T follicular helper cell (primary cell): Measurements from ENCODE around the gene LPP.

Experiments used
- DNase-seq: peaks from one replicate; pipeline ENCODE4 v3.0.0-alpha.2; 2020; ENCODE audit warnings: low read depth

LPP gene

DNA sequence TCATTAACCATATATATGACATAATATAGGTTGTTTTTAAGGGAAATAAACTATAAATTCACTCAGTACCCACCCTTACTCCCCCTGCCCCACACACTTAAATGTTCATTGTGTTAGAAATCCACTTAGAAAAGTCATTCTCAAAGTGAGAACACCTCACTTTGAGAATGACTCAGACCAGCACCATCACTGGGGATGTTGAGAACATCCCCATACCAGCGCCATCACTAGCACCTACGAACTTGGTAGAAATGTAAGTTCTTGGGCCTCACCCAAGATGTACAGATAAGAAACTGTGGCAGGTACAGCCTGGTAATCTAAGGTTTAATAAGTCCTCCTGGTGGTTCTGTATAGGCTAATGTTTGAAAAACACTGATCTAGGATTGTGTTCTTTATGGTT, 362.6 kb downstream of the LPP start:
- DNase-seq: no peak

- no peak for DNase-seq
These were observed 364.5 kb downstream of the LPP start for GRCh38 chr3:188518416-188518815.

DNA sequence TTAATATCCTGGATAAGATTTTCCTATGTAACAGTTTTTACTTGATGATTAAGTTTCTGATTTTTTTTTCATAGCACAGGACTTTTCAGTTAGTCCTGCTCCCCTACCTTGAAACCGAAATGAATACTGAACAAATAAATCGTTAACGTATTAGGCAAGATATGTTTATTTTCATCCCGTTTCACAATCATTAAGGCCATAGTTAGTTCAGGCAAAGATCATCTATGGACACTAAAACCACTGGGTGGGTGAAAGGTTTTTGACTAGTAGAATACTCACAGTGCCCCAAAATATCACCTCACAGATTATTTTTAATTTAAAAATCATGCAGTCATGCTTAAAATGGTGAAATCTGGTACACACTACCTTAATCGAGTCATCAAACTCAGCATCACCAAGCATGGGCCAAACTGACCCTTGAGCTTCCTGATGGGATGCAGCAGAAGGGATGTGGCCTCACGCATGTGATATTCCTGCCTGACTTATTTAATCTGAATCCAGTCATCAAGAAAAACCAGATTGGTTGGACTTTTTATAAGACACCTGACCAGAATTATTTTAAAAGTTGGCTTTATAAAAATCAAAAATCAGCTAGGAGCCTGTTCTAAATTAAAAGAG, 365.0 kb downstream of the LPP start:
- DNase-seq: no peak

DNA sequence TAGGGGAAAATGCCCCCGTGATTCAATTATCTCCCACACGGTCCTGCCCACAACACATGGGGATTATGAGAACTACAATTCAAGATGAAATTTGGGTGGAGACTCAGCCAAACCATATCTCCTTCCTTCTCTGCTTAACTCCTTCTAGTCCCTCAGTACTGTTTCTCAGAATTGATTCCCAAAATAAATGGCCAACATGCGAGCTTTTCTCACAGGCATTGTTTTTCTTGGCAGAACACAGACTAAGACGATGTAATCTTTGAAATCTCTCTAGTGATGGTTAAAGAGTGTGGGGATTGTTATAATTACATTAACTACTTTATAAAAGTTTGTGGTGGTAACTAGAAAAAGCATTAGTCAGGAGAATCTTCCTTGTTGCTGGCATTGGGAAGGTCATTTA, 366.5 kb downstream of the LPP start:
- DNase-seq: no peak

GRCh38 chr3:188522115-188522514, 368.2 kb downstream of the LPP start:
- DNase-seq: no peak

DNA sequence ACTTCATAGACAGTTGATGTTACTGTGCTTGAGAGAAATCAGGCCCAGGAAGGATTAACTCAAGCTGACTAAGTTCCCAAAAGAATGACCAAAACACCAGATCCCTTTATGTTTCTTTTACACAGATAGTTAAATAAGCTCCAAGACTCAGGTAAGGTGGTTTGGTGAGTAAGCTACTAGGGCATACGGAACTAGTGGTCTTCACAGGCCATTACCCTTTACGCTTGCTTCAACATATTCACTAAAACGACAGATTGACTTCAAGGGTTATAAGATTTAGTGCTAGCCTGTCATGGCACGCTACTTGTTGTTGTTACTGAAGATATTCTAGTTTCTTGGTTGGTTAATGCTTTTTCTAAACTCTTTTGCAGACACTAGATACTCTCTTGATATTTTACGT, 369.3 kb downstream of the LPP start:
- no peak for DNase-seq

DNA sequence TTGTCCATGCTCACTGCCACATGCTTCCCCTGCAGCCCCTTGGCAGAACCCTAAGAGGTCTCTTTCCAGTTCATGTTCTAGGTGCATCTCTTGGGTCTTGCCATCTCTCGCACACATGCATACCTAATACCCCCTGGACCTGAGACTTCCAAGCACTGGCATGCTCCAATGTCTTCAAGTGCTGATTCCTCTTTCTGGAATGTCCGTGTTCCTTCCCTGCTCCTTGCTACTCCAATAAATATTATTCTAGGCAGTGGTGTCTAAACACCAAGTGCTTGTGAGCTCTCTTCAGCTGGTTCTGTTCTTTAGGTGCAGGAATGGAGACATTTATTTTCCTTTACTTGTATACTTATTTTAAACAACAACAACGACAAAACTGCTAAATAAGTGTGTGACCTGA, 370.1 kb downstream of the LPP start:
- no peak for DNase-seq

DNA sequence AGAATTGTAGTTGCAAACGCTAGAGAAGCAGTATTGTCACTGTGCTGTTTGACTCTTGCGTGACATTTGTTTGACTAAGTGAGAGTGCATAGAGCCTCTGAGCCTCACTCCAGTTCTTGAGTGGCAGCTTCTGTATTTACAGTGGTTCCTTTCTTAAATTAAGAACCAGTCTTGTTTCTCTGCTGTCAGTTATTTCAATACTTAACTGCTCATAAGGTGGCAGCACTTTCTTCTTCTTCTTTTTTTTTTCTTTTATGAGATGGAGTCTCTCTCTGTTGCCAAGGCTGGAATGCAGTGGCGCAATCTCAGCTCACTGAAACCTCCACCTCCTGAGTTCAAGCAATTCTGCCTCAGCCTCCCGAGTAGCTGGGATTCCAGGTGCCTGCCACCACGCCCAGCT, 372.1 kb downstream of the LPP start:
- no peak for DNase-seq

- DNase-seq: no peak
These were observed 373.4 kb downstream of the LPP start for GRCh38 chr3:188527389-188527788.

- DNase-seq: no peak
These were observed 374.4 kb downstream of the LPP start for GRCh38 chr3:188528396-188528795.

DNA sequence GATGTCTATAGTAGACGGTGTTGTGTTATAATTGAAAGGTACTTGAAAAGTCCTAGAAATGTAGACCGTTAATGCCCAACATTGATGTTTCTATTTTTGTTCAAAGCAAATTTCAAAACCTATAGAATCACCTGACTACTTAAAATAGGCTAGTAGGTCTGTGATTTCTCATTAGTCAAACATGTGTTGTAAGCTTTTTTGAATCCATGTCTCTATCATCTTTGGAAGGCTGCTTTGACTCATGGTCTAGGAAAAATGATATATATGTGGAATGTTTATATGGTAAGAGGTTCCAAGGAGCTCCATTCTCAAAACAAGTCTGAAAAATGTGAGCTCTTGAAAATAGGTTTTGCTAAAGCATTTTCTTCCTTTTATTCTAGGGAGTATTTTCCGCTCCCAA, 375.3 kb downstream of the LPP start:
- DNase-seq: no peak

GRCh38 chr3:188530226-188530625, 376.3 kb downstream of the LPP start:
- no peak for DNase-seq

- DNase-seq: no peak
These were observed 377.3 kb downstream of the LPP start for GRCh38 chr3:188531210-188531609.

- no peak for DNase-seq
These were observed 379.2 kb downstream of the LPP start for GRCh38 chr3:188533172-188533571.

GRCh38 chr3:188533612-188534357, 379.8 kb downstream of the LPP start:
- DNase-seq: no peak

- no peak for DNase-seq
These were observed 380.7 kb downstream of the LPP start for GRCh38 chr3:188534633-188535032.

DNA sequence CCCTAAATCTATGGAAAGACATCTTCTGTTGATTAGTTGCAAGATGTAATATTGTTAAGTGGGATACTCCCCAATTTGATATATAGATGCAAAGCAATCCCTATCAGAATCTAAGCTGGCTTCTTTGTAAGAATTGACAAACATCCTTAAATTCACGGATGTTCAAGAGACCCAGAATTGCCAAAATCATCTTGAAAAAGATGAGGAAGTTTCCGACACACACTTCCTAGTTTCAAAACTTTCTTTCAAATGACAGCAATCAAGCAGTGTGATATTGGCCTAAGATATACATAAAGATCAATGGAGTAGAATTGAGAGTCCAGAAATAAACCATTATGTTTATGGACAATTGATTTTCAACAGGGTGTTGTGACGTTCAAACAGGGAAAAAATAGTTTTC, 383.6 kb downstream of the LPP start:
- no peak for DNase-seq

DNA sequence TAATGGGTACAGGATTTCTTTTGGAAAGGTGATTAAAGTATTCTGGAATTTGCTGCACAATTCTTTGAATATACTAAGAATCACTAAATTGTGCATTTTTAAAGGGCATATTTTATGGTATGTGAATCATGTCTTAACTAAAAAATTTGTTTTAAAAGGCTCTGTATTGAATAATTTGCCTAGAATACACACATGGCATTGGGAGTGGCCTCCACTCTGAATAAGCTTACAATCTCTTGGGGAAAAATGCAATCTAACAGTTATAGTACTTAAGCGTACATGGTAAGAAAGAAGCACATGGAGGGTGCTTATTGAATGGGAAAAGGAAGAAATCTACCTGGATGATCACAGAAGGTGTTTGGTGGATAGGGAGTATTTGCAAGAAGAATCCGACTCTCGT, 385.1 kb downstream of the LPP start:
- DNase-seq: no peak

DNA sequence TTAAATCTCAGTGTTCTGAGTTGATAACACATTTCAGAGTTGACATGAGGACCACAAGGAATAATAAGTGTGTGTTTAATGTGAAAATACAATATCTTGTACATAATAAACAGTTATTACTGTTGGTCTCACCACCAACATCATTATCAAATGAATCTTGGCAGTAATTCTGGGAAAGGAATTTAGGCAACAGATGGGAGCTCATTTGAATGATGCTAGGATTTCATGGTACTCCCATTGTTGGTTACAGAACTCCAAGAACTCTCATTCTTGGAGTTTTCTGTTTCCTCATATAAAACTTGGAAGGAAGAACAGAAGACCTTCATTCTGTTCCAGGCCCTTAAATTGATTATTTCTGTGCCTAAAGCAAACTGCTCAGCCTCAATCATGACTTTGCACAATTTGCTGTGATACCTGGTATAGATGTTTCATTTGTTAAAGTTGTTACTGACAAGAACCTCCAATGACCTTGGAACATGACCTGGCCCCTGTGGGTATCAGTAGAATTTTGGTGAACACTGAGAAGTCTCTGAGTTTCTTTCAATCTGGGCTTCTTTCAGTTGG, 385.8 kb downstream of the LPP start:
- DNase-seq: no peak

DNA sequence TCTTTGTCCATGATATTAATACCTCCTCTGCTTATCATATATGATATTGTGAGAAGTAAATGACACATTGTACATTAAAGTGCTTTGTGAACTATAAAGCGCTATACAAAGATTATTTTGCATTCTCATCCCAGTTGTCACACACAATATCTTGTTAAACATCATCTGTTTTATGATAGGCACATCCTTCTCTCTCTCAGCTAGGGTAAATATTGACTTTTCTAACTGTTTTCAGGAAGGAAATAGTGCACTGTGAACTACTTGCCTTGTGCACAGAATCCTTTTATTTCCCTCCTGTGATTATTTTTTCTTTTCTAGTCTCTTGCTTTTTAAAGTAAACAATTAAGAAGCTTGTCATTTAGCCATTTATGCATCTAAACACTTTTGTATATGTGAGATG, 388.2 kb downstream of the LPP start:
- DNase-seq: no peak

- DNase-seq: no peak
These were observed 390.1 kb downstream of the LPP start for GRCh38 chr3:188544012-188544411.

- DNase-seq: no peak
These were observed 393.1 kb downstream of the LPP start for GRCh38 chr3:188546835-188547670.

GRCh38 chr3:188553569-188553968, 399.6 kb downstream of the LPP start:
- no peak for DNase-seq
